GM12878 (cell line): ENCODE data around the gene DAGLA. TPM values are rescaled to one million over a fixed set of nuclear protein-coding genes. Genes with fewer than 3 reads are reported as not detected.

ENCODE experiments used
- ATAC-seq: fragments of 200-7000 bp; cut with Tn5 transposase; 3 replicates; pipeline ENCODE4 v1.9.1; 2020; ENCODE audit warnings: mild to moderate bottlenecking, moderate library complexity
- BruUV-seq: library from RNA; stranded (reverse); fragments of 400-500 nt; replicated peaks from 2 replicates; lab custom pipeline; 2021; lab: Mats Ljungman, UMichigan
- CTCF ChIA-PET: fragments of 300-600 bp; sonication (Branson Sonifier 250); formaldehyde crosslinking; extraction: SDS; loops from one replicate; lab custom pipeline; 2021; ENCODE audit warnings: inconsistent platforms; lab: Yijun Ruan, JAX
- POLR2A ChIA-PET: fragments of 350-600 bp; formaldehyde crosslinking; extraction: SDS; loops from one replicate; lab custom pipeline; 2021; ENCODE audit warnings: inconsistent platforms; lab: Charles Lee
- RAD21 ChIA-PET: fragments of 300-600 bp; sonication (Branson Sonifier 250); formaldehyde crosslinking; loops from one replicate; lab custom pipeline; 2023; ENCODE audit warnings: antibody characterized with exemption; ENCODE audit not compliant: unreplicated experiment; lab: Charles Lee
- SMC1A ChIA-PET: fragments of 300-600 bp; sonication (Branson Sonifier 250); formaldehyde crosslinking; loops from one replicate; lab custom pipeline; 2023; ENCODE audit not compliant: unreplicated experiment, uncharacterized antibody; lab: Charles Lee
- DNase-seq: peaks from one replicate; pipeline ENCODE4 v3.0.0-alpha.2; 2011; ENCODE audit warnings: low read depth, low spot score
- FAIRE-seq: peaks from 3 replicates; lab custom pipeline; 2011; peaks lifted over from hg19 to GRCh38; lab: Jason Lieb, UNC
- H2AFZ ChIP-seq: 2 replicates; pipeline ENCODE4 v1.6.0; 2011; ENCODE audit warnings: low read depth, low read length, control low read depth; ENCODE audit not compliant: control insufficient read depth
- H3K27ac ChIP-seq: 2 replicates; pipeline ENCODE4 v1.5.1; 2011; ENCODE audit warnings: control low read depth; ENCODE audit not compliant: control insufficient read depth, insufficient read depth
- H3K27me3 ChIP-seq, 2 experiments: replicated peaks in 1 of 2; 2 replicates each; pipeline versions ENCODE4 v1.6.0 to v1.6.1; 2011; ENCODE audit warnings: low read length in 1 of 2; ENCODE audit not compliant: control insufficient read depth in 2 of 2, insufficient read depth in 2 of 2
- H3K36me3 ChIP-seq, 2 experiments: 2 replicates each; pipeline ENCODE4 v1.5.1; 2011; ENCODE audit warnings: low read length in 1 of 2; ENCODE audit not compliant: control insufficient read depth in 2 of 2, insufficient read depth in 2 of 2
- H3K4me1 ChIP-seq: 2 replicates; pipeline ENCODE4 v1.6.1; 2011; ENCODE audit warnings: mild to moderate bottlenecking, low read length, moderate library complexity, mixed read lengths; ENCODE audit not compliant: control insufficient read depth, insufficient read depth
- H3K4me2 ChIP-seq: 2 replicates; pipeline ENCODE4 v1.6.0; 2011; ENCODE audit warnings: control low read depth; ENCODE audit not compliant: control insufficient read depth, insufficient read depth
- H3K4me3 ChIP-seq: fragments of 200-600 bp; sonication (generic); 2 replicates; pipeline ENCODE4 v1.5.1; 2016
- H3K79me2 ChIP-seq: 2 replicates; pipeline ENCODE4 v1.6.0; 2011; ENCODE audit warnings: low read length; ENCODE audit not compliant: control insufficient read depth, insufficient read depth
- H3K9ac ChIP-seq: 2 replicates; pipeline ENCODE4 v1.8.0; 2011; ENCODE audit warnings: low read length, control low read depth, mixed read lengths; ENCODE audit not compliant: control insufficient read depth, insufficient read depth
- H3K9me3 ChIP-seq: replicated peaks from 3 replicates; pipeline ENCODE4 v1.5.1; 2011; ENCODE audit warnings: mild to moderate bottlenecking, low read length; ENCODE audit not compliant: control insufficient read depth, insufficient read depth
- H4K20me1 ChIP-seq: 2 replicates; pipeline ENCODE4 v1.6.0; 2011; ENCODE audit not compliant: control insufficient read depth, insufficient read depth
- BCL3 ChIP-seq: IDR thresholded peaks from 2 replicates; pipeline ENCODE4 v1.6.1; 2011; ENCODE audit warnings: borderline replicate concordance, low read depth, mild to moderate bottlenecking, moderate library complexity, low read length; ENCODE audit not compliant: insufficient read depth, poor library complexity, severe bottlenecking
- WGBS: methylation state at CpG from one replicate; pipeline ENCODE4 v1.1.6; 2016; ENCODE audit warnings: low lambda C conversion rate; ENCODE audit not compliant: insufficient replicate concordance, insufficient coverage; ENCODE audit errors: missing lambda C conversion rate; 5-methylcytosine and 5-hydroxymethylcytosine counted together
- in situ Hi-C: fragments of 300-500 bp; cut with MboI; formaldehyde crosslinking; loops from 9 replicates; pipeline ENCODE4 v1.14.3; 2018; ENCODE audit warnings: mixed read lengths
- intact Hi-C: fragments of 100-400 bp; cut with micrococcal nuclease; formaldehyde crosslinking; loops from one replicate; pipeline ENCODE4 v1.14.2; 2022; ENCODE audit not compliant: unreplicated experiment
- polyA plus RNA-seq, 11 experiments: library from polyadenylated mRNA; depleted of rRNA in 4 of 11; unstranded in 6 of 11; stranded (reverse) in 5 of 11; fragments of >200 nt; fragmentation: Nextera tagmentation in 4 of 11; fragmentation: Illumina TruSeq in 1 of 11; extraction: Ambion mirVana in 4 of 11; extraction: Trizol in 1 of 11; gene quantifications; 1 replicate in 1 of 11; 2 replicates in 10 of 11; pipeline versions ENCODE4 v1.2.1 to v1.2.3, GENCODE V29; 2011 to 2016; ENCODE audit warnings: inconsistent platforms in 2 of 11, missing spikeins in 2 of 11, low read depth in 1 of 11
- total RNA-seq, 4 experiments: library from RNA; depleted of rRNA in 3 of 4; stranded (reverse); fragments of >200 nt in 3 of 4; fragmentation: Illumina TruSeq in 1 of 4; extraction: Trizol in 1 of 4; gene quantifications; 2 replicates each; pipeline versions ENCODE4 v1.2.1 to v1.2.3, GENCODE V29; 2013 to 2021

DAGLA gene
- total and polyA plus RNA-seq, 10 of the 15 experiments (the other 5 are each of a cell fraction or from before 2014, with no cell fraction given): 0.05 TPM; not detected in 9

- ATAC-seq: no peak
- in situ Hi-C loops (loop anchor here (5.0 kb wide), 1 partner anchor 33 kb away; no protein-coding TSS in a partner anchor), intact Hi-C loops (no loop called here)
- no peak for TF ChIP-seq BCL3
- Histone ChIP-seq H3K9ac (no peak overlapping the region), H3K9me3 (no peaks in the 10 kb centered on the region), H3K79me2 (no peaks in the 10 kb centered on the region), H3K27me3 (no peaks in the 10 kb centered on the region), H3K4me2 (no peak overlapping the region), H3K36me3 (no peaks in the 10 kb centered on the region; a peak in 1 of 4 replicates), H4K20me1 (no peaks in the 10 kb centered on the region), H2AFZ (no peak overlapping the region), H3K4me3 (no peak overlapping the region), H3K4me1 (no peaks in the 10 kb centered on the region; the same call in 1 of the 2 replicates), H3K27ac (no peak overlapping the region)
- DNase-seq: no peak
- FAIRE-seq: no peak
- WGBS: 43% methylated on average over 14 of the region's 14 CpGs
- RAD21 ChIA-PET: interaction anchor here (1.3 to 1.7 kb wide), 3 partner anchors 8 to 33 kb away, joined by 4 to 5 read pairs (median 4); no protein-coding TSS in a partner anchor
- POLR2A ChIA-PET: interaction anchor here (0.9 kb wide), 1 partner anchor 25 kb away, joined by 3 read pairs; no protein-coding TSS in a partner anchor
- CTCF ChIA-PET: interaction anchor here (0.9 to 7.5 kb wide), 4 partner anchors 9 to 31 kb away, joined by 3 to 88 read pairs (median 4); no protein-coding TSS in a partner anchor
- no TSS peak for BruUV-seq
- SMC1A ChIA-PET: interaction anchor here (0.9 kb wide), 1 partner anchor 20 kb away, joined by 3 read pairs; no protein-coding TSS in a partner anchor
These were observed 99.7 kb downstream of the DAGLA start for GRCh38 chr11:61779666-61780525.
